ENCODE data around the gene PKHD1. TPM values are rescaled to one million over a fixed set of nuclear protein-coding genes. Genes with fewer than 3 reads are reported as not detected.
A peak's percentile ranks its signal among the peaks of the same experiment; 100 is the strongest.

PKHD1 gene
- total and polyA plus RNA-seq, 2 experiments from 2014 or later = 0.47 to 3.3 TPM

DNA sequence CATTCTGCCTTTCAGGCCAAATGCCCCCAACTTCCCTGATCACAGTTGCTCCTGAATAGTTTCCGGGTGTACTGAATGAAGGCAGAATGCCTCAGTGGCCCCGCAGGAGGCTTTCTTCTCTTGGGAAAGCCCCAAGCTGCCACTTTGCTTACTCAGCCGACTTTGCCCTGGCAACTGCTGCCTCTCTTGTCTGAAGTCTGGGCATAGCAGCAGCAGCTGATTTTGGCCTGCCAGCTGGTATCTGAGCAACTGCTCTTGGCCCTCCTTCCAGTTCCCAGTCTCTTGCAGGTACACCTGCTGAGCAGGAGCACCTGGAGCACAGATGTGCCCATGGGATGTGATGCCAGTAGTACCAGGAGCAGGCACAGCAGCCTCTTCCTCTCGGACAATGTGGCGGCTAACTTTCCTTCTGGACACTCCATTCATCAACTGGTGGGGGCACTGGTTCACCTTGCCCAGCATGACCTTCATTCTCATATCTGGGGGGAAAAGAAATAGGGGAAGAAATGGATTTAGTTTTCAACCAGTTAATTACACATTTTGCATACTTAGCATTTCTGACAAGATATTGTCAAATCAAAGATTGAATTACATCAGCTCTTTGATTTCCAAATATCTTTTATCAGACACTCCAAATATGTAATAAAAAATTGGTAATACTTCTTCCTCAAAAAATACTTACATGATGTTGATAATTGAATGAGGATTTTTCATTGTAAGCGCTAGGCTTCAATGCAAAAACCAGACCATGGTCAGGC is 468.2 kb downstream of the PKHD1 start:
- Histone ChIP-seq H3K9me2 (replicated peaks; ENCODE audit: insufficient read depth) (no peaks in the 10 kb centered on the region), H3K9me3 (ENCODE audit: low read depth) (no peaks in the 10 kb centered on the region), H3K4me1 (ENCODE audit: insufficient read depth) (peaks cover 7% of the 10 kb centered on the region), H3K4me3 (no peak overlapping the region), H3K27ac (peak overlapping the region; percentile 44), H3K36me3 (replicated peaks; ENCODE audit: insufficient read depth, low read depth) (no peaks in the 10 kb centered on the region), H2AFZ (no peak overlapping the region), H3K79me2 (no peaks in the 10 kb centered on the region), H4K20me1 (ENCODE audit: insufficient read depth, poor library complexity, severe bottlenecking) (no peaks in the 10 kb centered on the region), H3K4me2 (peak overlapping the region; percentile 14), H3K27me3 (no peaks in the 10 kb centered on the region)
- WGBS (ENCODE audit: low lambda C conversion rate, missing lambda C conversion rate) = 94% methylated on average over 6 of the region's 6 CpGs
- DNase-seq (ENCODE audit: low spot score) = peak; percentile 8
- TF ChIP-seq EZH2 (IDR thresholded peaks at IDR 0.05; ENCODE audit: borderline replicate concordance) = no peak
- TF ChIP-seq, protein P1, sequence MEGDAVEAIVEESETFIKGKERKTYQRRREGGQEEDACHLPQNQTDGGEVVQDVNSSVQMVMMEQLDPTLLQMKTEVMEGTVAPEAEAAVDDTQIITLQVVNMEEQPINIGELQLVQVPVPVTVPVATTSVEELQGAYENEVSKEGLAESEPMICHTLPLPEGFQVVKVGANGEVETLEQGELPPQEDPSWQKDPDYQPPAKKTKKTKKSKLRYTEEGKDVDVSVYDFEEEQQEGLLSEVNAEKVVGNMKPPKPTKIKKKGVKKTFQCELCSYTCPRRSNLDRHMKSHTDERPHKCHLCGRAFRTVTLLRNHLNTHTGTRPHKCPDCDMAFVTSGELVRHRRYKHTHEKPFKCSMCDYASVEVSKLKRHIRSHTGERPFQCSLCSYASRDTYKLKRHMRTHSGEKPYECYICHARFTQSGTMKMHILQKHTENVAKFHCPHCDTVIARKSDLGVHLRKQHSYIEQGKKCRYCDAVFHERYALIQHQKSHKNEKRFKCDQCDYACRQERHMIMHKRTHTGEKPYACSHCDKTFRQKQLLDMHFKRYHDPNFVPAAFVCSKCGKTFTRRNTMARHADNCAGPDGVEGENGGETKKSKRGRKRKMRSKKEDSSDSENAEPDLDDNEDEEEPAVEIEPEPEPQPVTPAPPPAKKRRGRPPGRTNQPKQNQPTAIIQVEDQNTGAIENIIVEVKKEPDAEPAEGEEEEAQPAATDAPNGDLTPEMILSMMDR (IDR thresholded peaks at IDR 0.05; ENCODE audit: poor library complexity) = no peak
- no peak for TF ChIP-seq EZH2phosphoT487 (IDR thresholded peaks at IDR 0.05; ENCODE audit: low read depth, severe bottlenecking, unreplicated experiment)

DNA sequence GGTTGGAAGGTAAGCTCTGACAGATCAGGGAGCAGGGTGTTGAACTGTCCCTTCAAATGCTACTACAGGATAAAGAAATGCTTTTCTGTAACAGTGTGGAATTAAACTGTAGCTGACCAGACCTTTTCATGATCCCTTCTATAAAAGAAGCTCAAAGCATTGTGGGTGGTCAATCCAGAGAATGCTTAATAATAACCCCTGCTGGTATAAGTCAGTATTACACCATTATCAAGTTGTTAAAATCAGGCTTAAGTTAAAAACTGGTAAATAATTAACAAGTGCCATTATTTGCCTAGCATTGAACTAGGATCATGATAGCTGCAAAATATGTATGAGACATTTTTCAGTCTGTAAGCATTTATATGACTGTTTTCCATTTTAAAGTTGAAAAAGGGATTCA is 468.9 kb downstream of the PKHD1 start:
- no peak overlapping the region for H3K4me3 ChIP-seq
- H3K9me3 ChIP-seq (ENCODE audit: low read depth) = no peaks in the 10 kb centered on the region
- H3K4me2 ChIP-seq = peak overlapping the region; percentile 14
- no peaks in the 10 kb centered on the region for H3K27me3 ChIP-seq
- TF ChIP-seq, protein P1 (IDR thresholded peaks at IDR 0.05; ENCODE audit: poor library complexity) = peak; percentile 33
- TF ChIP-seq EZH2 (IDR thresholded peaks at IDR 0.05; ENCODE audit: borderline replicate concordance) (no peak), EZH2phosphoT487 (IDR thresholded peaks at IDR 0.05; ENCODE audit: low read depth, severe bottlenecking, unreplicated experiment) (no peak)
- peak; percentile 41 for DNase-seq (ENCODE audit: low spot score)
- H2AFZ ChIP-seq = no peak overlapping the region
- H3K79me2 ChIP-seq = no peaks in the 10 kb centered on the region
- H3K9me2 ChIP-seq (replicated peaks; ENCODE audit: insufficient read depth) = no peaks in the 10 kb centered on the region
- peaks cover 7% of the 10 kb centered on the region for H3K4me1 ChIP-seq (ENCODE audit: insufficient read depth)
- peak overlapping the region; percentile 44 for H3K27ac ChIP-seq
- H3K36me3 ChIP-seq (replicated peaks; ENCODE audit: insufficient read depth, low read depth) = no peaks in the 10 kb centered on the region
- no peaks in the 10 kb centered on the region for H4K20me1 ChIP-seq (ENCODE audit: insufficient read depth, poor library complexity, severe bottlenecking)

DNA sequence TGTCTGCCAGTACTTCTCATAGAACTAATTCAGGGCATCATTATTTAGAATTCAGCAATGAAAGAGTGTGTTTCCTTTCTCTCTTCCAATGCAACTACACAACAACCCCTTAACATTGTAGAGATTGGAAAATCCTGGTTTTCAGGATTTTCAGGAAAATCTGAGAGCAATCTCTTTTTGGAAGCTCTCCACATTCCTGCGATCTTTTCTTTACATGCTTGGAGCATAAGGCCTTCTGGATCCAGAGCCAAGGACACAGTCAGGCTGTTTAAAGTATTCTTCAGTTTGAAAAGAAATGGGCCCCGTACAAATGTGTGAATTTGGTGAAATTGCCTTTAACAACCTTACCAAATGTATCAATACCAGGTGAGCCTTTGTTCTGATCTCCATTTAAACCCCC is 469.7 kb downstream of the PKHD1 start:
- no peak overlapping the region for H3K27ac ChIP-seq
- no peaks in the 10 kb centered on the region for H4K20me1 ChIP-seq (ENCODE audit: insufficient read depth, poor library complexity, severe bottlenecking)
- no peaks in the 10 kb centered on the region for H3K36me3 ChIP-seq (replicated peaks; ENCODE audit: insufficient read depth, low read depth)
- no peaks in the 10 kb centered on the region for H3K27me3 ChIP-seq
- H2AFZ ChIP-seq = no peak overlapping the region
- peaks cover 7% of the 10 kb centered on the region for H3K4me1 ChIP-seq (ENCODE audit: insufficient read depth)
- no peaks in the 10 kb centered on the region for H3K79me2 ChIP-seq
- no peak overlapping the region for H3K4me2 ChIP-seq
- WGBS (ENCODE audit: low lambda C conversion rate, missing lambda C conversion rate) = 85% methylated on average over 2 of the region's 2 CpGs
- no peaks in the 10 kb centered on the region for H3K9me2 ChIP-seq (replicated peaks; ENCODE audit: insufficient read depth)
- H3K4me3 ChIP-seq = no peak overlapping the region
- H3K9me3 ChIP-seq (ENCODE audit: low read depth) = no peaks in the 10 kb centered on the region
- TF ChIP-seq, protein P1 (IDR thresholded peaks at IDR 0.05; ENCODE audit: poor library complexity) = no peak
- TF ChIP-seq EZH2phosphoT487 (IDR thresholded peaks at IDR 0.05; ENCODE audit: low read depth, severe bottlenecking, unreplicated experiment) (no peak), EZH2 (IDR thresholded peaks at IDR 0.05; ENCODE audit: borderline replicate concordance) (no peak)
- no peak for DNase-seq (ENCODE audit: low spot score)

Data from hepatocyte (in vitro differentiated cells).